GM10266 (cell line): ENCODE results near the gene TRIM43B.
"Not testable (repeated sequence)": the region's sequence is repeated elsewhere in the genome, so short reads cannot be mapped to it uniquely, and the experiment has no call there.

Source experiments
- DNase-seq: peaks from one replicate; pipeline ENCODE4 v3.0.0; 2012; ENCODE audit errors: extremely low spot score
- TF ChIP-seq, protein P1 (sequence below): IDR thresholded peaks from 2 replicates; pipeline ENCODE4 v1.5.1; 2012; ENCODE audit warnings: mild to moderate bottlenecking, low read depth; ENCODE audit not compliant: control insufficient read depth, insufficient read depth; ENCODE audit errors: missing control alignments

TRIM43B gene

DNA sequence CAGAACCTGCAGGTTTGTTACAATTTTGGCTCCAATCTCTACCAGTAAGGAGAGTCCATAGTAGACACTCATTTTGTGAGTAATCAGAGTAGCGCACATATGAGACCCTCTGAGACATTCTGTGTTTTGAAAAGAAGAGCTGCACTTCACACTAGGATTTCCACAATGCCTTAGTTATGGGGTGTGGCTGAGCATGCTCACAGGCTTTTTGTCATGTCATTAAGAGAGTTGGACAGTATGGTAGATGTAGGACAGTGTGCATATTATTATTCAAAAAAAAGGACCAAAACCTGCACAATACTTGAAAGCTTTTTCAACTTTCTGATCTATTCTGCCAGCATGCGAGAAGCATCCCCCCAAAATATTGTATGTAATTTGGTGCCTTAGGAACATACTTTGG lies 24.9 kb upstream of the TRIM43B start:
- no peak for DNase-seq
- TF ChIP-seq, protein P1, sequence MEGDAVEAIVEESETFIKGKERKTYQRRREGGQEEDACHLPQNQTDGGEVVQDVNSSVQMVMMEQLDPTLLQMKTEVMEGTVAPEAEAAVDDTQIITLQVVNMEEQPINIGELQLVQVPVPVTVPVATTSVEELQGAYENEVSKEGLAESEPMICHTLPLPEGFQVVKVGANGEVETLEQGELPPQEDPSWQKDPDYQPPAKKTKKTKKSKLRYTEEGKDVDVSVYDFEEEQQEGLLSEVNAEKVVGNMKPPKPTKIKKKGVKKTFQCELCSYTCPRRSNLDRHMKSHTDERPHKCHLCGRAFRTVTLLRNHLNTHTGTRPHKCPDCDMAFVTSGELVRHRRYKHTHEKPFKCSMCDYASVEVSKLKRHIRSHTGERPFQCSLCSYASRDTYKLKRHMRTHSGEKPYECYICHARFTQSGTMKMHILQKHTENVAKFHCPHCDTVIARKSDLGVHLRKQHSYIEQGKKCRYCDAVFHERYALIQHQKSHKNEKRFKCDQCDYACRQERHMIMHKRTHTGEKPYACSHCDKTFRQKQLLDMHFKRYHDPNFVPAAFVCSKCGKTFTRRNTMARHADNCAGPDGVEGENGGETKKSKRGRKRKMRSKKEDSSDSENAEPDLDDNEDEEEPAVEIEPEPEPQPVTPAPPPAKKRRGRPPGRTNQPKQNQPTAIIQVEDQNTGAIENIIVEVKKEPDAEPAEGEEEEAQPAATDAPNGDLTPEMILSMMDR: no peak

DNA sequence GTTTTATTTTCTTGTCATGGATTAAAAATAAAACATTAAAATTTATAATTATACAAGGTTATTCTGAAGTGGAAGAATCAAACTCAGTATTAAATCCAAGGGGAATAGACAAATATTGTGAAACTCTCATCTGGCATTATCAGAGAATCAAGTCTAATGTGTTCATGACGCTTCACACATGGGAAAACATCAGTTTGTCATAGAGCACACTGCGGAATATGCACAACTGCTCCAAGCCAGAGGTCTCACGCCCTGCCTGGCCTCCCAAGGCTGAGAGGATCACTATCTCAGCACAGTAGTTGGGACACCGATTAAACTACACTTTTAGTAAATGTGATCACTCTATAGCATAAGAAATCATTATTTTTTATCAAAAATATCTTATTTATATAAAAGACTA lies 20.7 kb upstream of the TRIM43B start:
- TF ChIP-seq, protein P1: no peak
- no peak for DNase-seq

DNA sequence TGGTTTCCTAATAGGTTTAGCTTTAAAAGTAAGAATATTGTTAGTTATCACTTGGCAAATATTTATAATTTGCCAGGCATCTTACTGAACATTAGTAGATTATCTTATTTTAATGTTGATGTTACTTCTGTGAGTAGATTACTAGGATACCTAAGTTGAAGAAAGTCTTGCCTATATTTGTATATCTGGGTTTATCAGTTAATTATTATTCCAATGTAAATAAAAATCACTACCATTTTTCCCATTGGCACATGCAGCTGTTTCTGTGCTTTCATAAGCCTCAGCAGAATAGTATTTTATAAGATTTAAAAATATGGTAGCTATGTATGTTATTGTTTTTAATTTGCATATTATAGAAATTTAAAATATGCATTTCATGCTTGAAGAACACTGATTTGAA lies 16.3 kb upstream of the TRIM43B start:
- DNase-seq: no peak
- TF ChIP-seq, protein P1: no peak

DNA sequence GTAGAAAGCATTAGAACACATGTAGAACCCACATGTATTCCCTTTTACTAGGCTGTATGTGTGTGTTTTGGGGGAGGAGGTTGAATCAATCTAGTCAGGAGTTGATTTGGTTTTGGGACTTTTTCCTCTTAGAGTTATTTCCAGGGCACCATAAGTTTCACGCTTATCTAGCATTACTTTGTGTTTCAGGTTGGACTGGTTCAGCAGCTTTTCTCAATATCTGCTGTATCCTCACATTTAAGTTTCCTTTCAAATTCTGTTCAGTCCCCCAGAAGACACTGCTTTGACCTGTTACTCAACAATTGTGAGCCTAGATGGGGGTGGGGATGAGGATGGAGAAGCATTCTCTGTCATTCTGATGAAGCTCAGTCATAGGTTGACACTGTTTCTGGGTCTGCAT lies 7.5 kb upstream of the TRIM43B start:
- not testable (repeated sequence) for DNase-seq

DNA sequence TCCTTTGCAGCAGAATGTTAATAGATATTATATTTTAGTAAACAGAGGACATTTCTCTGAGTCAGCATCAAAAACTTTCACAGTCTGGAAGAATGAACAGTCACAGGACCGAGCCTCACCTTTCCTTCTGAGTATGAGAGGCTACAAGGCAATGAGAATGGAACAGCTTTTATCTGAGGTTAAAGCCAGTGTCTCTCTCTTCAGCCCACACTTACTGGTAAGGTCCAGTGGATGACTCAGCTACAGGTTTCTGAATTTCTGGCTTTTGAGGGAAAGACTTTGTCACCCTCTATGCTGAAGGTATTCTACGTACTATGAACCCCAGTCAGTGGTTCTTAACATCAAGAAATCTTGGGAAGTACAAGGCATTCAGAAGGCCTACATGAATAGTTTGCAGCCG lies 9.5 kb downstream of the TRIM43B start:
- not testable (repeated sequence) for DNase-seq

DNA sequence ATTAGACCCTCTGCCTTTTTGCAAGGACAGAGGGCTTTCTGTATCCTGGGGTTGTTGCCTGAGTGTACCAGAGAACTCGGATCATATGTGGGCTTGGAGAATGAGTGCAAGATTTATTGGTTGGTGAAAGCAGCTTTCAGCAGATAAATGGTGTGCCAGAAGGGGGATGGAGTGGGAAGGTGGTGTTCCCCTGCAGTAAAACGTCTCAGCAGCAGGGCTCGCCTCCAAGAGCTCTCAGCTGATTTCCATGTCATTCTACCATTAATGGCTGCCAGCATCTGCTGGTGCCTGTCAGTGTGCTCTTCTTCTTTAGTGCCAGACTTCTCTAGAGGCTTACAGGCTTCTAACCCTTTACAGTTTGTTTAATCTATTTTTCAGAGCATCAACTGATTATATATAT lies 16.6 kb downstream of the TRIM43B start:
- not testable (repeated sequence) for DNase-seq

DNA sequence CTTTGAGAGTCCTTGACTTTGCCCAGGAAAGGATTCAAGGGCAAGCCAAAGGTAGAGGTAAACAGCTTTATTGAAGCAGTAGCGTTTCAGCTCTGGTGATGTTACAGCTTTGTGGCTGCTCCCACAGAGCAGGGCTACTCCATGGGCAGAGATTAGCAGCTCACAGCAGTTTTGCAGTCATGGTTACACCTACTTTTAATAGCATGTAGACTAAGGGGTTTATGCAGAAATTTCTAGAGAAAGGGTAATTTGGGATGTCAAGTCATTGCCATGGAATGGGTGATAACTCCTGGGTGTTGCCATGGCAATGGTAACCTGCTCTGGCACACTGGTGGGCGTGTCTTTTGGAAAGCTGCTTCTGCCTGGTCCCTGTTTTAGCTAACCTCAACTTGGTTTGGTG lies 18.0 kb downstream of the TRIM43B start:
- not testable (repeated sequence) for DNase-seq

DNA sequence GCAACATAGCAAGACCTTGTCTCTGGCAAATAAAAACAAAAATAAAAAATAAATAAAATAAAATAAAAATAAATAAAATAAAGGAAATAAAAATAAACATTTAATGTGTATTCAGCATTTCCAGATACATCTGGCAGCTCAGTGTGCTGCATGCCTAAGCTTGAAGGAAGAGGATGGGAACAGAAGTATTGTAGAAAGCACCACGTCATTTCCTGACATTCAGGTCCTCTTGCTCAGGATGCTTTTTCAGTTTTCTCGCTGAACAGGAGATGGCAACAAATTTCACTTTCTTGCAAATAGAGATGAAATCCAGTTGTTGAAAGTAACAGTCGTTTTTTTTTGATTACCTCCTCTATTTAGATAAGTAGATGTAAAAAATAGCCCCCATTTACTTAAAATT lies 21.3 kb downstream of the TRIM43B start:
- DNase-seq: not testable (repeated sequence)

DNA sequence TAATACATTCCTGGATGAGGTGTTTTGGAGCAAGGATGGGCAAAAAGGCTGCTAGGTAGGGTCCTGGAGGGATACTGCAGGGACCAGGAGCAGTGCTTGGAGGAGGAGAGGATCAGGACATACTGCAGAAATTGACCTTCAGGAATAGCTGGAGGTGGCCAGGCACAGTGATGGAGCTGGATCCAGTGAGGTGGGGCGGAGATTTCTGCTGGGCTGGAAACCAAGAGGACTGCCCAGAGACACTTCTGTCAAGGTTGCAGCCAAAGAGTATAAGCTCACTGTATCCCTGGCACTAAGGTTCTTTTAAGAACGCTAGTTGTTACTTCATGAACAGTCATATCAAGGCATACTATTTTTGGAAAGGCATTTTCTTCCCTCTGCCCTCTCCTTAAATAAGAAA lies 39.2 kb downstream of the TRIM43B start:
- not testable (repeated sequence) for DNase-seq

DNA sequence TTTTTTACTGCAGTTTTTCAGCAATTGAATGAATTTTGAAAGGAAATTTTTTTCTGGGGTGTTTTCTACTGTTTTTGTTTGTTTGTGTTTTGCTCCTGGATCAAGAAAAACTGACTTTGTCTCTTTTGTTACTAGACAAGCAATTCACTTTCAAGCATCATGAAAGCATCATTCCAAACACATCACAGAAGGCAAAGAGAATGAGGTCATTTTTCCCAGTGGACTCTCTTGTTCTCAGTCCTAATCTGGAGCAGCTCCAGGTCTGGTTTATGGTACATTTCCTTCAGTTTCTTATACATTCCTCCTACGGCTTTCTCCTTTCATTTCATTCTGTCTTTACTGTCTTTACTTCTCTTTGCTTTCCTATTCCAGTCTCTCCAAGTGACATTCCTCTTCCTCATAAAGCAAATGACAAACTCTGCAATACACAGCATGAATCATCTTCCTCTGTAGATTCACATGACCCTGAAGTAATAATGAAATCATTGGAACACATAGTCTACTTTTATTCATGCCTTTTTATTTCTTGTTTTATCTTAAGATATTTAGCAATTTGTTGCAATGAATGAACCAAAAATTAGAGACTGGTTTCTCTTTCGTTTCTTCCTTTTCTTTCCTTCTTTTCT lies 42.0 kb downstream of the TRIM43B start:
- DNase-seq: not testable (repeated sequence)

DNA sequence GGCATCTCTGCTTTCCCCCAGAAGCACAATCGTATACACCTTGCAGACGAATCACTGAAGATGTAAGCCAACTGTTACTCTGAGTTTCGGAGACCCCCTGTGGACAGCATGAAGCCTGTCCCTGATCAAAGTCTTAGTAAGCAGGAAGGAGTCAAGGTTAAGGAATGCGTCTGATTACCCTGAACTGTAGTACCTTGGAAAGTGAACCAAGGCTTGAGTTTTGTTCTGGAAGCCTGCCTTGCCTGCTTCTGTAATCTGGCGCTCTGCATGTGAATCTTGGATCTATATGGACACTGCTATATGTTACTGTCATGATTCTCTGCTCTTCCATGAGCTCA lies 48.7 kb downstream of the TRIM43B start:
- not testable (repeated sequence) for DNase-seq

DNA sequence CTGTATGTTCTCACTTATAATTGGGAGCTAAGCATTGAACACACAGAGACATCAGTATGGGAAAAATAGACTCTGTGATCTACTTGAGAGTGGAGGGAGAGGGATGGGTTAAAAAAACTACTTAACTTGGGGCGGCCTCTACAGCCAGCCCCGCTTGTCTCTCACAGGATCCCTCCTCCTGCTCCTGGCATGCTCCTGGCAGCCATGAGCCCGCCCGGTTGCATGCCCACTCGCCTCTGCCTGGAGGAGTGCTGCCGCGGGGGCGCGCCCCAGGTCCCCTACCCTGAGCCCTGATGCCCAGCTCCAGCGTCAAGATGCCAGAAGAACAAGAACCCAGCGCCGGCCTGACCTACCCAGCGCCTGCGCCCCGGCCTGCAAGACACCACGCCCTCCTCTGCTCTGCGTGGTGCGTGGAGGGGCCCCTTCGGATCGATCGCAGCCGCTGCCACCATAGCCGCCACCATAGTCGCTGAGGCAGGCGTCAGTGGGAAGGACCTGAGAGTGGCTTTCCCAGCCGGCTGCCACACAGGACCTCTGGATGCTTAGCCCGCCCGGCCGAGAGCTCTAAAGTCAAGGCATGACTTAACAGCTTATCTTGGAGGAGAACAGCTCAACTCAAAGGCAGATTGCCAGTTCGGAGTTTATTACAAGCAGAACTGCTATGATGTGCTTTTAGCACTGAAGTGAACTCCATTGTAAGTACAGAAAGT lies 49.2 kb downstream of the TRIM43B start:
- DNase-seq: not testable (repeated sequence)

DNA sequence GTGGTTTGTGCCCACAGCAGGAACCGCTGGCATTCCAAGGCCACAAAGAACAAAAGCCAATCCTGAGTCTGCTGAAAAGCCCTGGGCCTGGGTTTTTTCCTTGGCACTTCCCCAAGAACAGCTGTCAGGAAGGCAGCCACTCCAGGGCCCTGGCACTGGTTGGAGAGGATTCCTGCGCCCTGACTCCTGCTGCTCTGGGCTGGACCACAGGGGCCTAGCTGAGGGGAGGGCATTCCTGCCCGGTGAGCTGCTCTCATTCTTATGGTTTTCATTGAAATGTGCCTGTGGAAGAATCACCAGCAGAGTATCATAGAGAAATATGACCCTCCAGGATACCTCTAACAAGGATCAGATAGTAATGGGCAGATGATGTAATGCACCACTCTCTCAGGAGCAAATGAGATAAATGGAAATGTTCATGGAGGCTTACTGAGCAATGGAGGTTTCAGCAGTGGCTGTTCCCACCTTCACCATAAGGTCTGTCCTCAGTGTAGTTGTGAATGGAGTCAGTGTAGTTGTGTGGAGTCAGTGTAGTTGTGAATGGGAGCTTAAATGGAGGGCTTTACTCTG lies 50.0 kb downstream of the TRIM43B start:
- not testable (repeated sequence) for DNase-seq

DNA sequence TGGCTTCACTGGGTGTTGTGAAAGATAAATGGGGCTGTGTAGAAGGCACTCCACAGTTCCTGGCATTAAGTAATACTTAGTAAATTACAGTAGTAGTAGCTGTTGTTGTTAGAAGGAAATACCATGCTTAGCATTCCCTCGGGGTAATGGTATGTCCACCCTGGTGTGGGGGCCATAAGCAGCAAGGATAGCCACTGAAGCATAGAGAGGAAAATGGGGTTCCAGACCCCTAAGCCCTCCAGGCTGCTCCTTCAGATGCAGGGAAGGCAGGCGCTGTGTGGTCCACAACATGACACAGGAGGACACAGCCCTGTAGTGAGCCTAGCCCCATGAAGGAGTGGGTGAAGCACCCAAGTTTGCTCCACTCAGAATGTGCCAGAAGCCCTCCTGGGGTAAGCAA lies 50.6 kb downstream of the TRIM43B start:
- not testable (repeated sequence) for DNase-seq

DNA sequence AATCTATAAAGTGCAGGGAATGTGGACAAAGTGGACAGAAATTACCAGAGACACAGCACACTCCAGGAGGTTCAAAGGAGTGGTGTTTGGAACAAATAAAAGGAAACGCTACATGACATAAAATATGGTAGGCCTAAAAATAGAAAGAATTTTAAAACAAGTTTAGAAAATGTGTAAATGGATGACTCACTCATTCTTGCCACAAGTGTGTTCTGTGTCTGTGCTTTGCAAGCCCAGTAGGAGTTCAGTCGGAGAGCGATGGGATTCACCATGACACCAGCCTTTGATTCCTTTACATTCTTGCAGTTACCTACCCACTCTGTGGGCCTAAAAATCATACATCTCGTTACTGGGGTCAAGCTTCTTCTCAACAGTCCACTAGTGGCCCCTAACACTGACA lies 51.2 kb downstream of the TRIM43B start:
- DNase-seq: not testable (repeated sequence)

DNA sequence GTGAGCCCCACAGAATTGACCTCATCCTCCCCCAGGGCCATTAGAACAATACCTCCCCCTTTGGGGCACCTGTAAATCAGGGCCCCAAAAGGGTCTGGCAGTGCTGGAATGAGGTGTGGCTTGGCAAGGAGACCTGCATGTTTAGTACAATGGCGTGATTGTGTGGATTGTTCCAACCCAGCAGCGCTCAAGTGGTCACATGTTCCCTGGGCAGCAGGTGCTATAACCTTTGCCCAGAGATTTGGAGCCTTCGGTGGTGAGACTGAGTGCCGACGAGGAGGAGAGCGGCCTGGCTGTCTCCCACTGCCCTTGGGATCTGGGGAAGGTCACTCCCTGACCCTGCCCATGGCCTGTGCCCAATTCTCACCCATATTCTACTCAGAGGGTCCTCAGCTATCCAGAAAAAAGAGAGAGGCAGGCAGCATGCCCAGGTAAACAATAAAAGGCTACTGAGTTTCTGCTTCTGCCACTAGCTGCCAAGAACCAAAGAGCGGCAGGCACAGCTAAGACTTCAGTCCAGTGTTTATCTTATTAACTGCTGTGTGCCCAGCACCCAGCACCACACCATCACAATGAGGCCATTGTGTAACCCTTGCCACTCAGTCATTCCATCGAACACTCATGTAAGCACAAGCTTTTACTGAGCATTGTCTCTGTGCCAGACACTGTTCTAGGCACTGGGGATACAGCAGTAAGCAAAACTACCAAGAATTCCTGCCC lies 54.6 kb downstream of the TRIM43B start:
- not testable (repeated sequence) for DNase-seq
